Measurements from ENCODE around the gene CD2BP2. TPM values are rescaled to one million over a fixed set of nuclear protein-coding genes. Genes with fewer than 3 reads are reported as not detected.
A peak's percentile ranks its signal among the peaks of the same experiment; 100 is the strongest.

CD2BP2 gene
- total and polyA plus RNA-seq, 2 of the 8 experiments (the other 6 are each of a cell fraction or from before 2014, with no cell fraction given): 22.4 to 55.3 TPM

DNA sequence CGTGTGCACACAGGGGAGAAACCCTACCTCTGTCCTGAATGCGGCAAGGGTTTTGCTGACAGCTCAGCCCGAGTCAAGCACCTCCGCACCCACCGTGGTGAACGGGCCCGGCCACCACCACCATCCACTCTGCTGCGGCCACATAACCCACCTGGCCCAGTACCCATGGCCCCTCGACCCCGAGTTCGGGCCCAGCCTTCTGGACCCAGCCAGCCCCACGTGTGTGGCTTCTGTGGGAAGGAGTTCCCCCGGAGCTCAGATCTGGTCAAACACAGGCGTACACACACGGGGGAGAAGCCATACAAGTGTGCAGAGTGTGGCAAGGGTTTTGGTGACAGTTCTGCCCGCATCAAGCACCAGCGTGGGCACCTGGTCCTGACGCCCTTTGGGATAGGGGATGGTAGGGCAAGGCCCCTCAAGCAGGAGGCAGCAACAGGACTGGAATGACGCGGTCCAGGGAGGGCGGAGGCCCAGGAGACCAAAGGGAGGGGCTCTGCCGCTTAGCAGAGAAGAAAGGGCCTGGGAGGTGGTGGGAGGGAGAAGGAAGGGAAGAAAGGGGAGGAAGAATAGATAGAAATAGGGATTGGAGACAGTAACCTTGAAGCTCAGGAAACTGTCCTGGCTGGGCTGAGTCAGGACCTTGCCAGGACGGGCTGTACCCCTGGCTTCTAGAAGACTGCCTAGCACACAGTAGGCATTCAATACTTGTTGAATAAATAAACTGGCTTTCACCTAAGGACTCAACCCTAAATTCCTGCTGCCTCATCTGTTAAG lies 43.7 kb upstream of the CD2BP2 start:
- no peaks in the 10 kb centered on the region for H3K9me3 ChIP-seq (ENCODE audit: insufficient read depth in 2 of 2, low read depth in 1 of 2, low read length in 1 of 2)
- H4K20me1 ChIP-seq (replicated peaks in 1 of 2; ENCODE audit: control insufficient read depth in 1 of 2, insufficient read depth in 2 of 2, low read length in 2 of 2): peaks cover 12 to 17% of the 10 kb centered on the region in 2 experiments
- peaks cover 4 to 21% (median 14%) of the 10 kb centered on the region in 4 experiments; a peak in 6 of 8 replicates for H3K36me3 ChIP-seq (ENCODE audit: control insufficient read depth in 2 of 4, insufficient read depth in 4 of 4, low read length in 3 of 4)
- H2BK120ac ChIP-seq (replicated peaks; ENCODE audit: low read depth, low read length): no peak overlapping the region
- 87% methylated on average over 22 of the region's 23 CpGs; no CpG with 5 or more reads in 1 of the 2 experiments for WGBS, 2 experiments (ENCODE audit: extremely low coverage in 1 of 2, insufficient coverage in 1 of 2, insufficient read length in 1 of 2, insufficient replicate concordance in 2 of 2, low coverage in 1 of 2, low lambda C conversion rate in 2 of 2, missing lambda C conversion rate in 1 of 2)
- H4K91ac ChIP-seq (replicated peaks; ENCODE audit: insufficient read length, low read length): peak overlapping the region; percentile 66
- H3K56ac ChIP-seq (replicated peaks; ENCODE audit: insufficient read length, low read depth, low read length): no peak overlapping the region
- peak in 1 of 2 experiments; percentile 5; a peak in 1 of 3 replicates for TF ChIP-seq POLR2A (IDR thresholded peaks at IDR 0.05; ENCODE audit: control extremely low read depth in 1 of 2, low read depth in 2 of 2, low read length in 2 of 2)
- TF ChIP-seq GABPA (IDR thresholded peaks at IDR 0.05; ENCODE audit: borderline replicate concordance, insufficient read depth, low read length): no peak
- peaks cover 11% of the 10 kb centered on the region; the same call in 1 of the 2 replicates for H3K23me2 ChIP-seq (ENCODE audit: low read depth, low read length)
- ChIA-PET POLR2A (ENCODE audit: partially characterized antibody) (interaction anchor here (0.8 to 12.6 kb wide), 16 partner anchors 9 to 216 kb away, joined by 3 to 151 read pairs (median 4); partner anchors contain the start of genes CD2BP2, MYL11, SEPTIN1 and ZNF747), CTCF (ENCODE audit: partially characterized antibody) (interaction anchor here (0.7 to 2.6 kb wide), 6 partner anchors 10 to 260 kb away, joined by 3 to 23 read pairs (median 4); partner anchors contain the start of genes FBRS, SEPTIN1 and ZNF771)
- no peak overlapping the region for H2BK20ac ChIP-seq (ENCODE audit: low read length)
- no peak overlapping the region for H2AK5ac ChIP-seq (ENCODE audit: low read depth, low read length)
- peak overlapping the region in 1 of 4 experiments; percentile 65; a peak in 1 of 8 replicates for H3K4me3 ChIP-seq (ENCODE audit: extremely low read depth in 1 of 4, insufficient read depth in 2 of 4, low read depth in 3 of 4, low read length in 4 of 4)
- no peak overlapping the region for H2BK5ac ChIP-seq (ENCODE audit: low read depth, low read length)
- H3K27me3 ChIP-seq (replicated peaks in 1 of 4; ENCODE audit: control insufficient read depth in 3 of 4, extremely low read depth in 1 of 4, insufficient read depth in 3 of 4, low read length in 3 of 4): no peaks in the 10 kb centered on the region; a peak in 1 of 7 replicates
- H3K79me1 ChIP-seq (ENCODE audit: low read depth, low read length): no peaks in the 10 kb centered on the region; the same call in 1 of the 2 replicates
- H3K4ac ChIP-seq (replicated peaks; ENCODE audit: insufficient read length, low read depth, low read length): no peak overlapping the region
- no peak overlapping the region for H2BK15ac ChIP-seq (ENCODE audit: low read length)
- peaks cover 0 to 15% (median 8%) of the 10 kb centered on the region in 4 experiments; a peak in 6 of 7 replicates for H3K4me1 ChIP-seq (replicated peaks in 1 of 4; ENCODE audit: control insufficient read depth in 3 of 4, insufficient read depth in 4 of 4, low read length in 3 of 4)
- H3K79me2 ChIP-seq (ENCODE audit: control insufficient read depth in 1 of 2, insufficient read depth in 2 of 2, low read length in 2 of 2): peaks cover 5 to 21% of the 10 kb centered on the region in 2 experiments; a peak in 2 of 4 replicates
- H2AFZ ChIP-seq (ENCODE audit: low read length): no peak overlapping the region
- no peak overlapping the region for H3K18ac ChIP-seq (ENCODE audit: extremely low read depth, low read length)
- peak overlapping the region; percentile 79 to 93; a peak in 2 of 4 replicates for H3K4me2 ChIP-seq (ENCODE audit: insufficient read depth in 1 of 2, low read depth in 2 of 2, low read length in 2 of 2)
- no peak overlapping the region for H3K27ac ChIP-seq (ENCODE audit: low read depth, low read length)
- DNase-seq (ENCODE audit: low read depth in 1 of 2, low spot score in 2 of 2) (peak in 1 of 2 experiments; percentile 44), FAIRE-seq (no peak)
- H2BK12ac ChIP-seq (ENCODE audit: low read depth, low read length): no peak overlapping the region
- H3K23ac ChIP-seq (ENCODE audit: insufficient read length): no peak overlapping the region
- peak overlapping the region; percentile 51; the same call in 1 of the 2 replicates for H4K8ac ChIP-seq (ENCODE audit: extremely low read depth, insufficient read depth, low read length)
- H4K5ac ChIP-seq (ENCODE audit: insufficient read length, low read depth, low read length): no peak overlapping the region
- no peak overlapping the region; a peak in 2 of 7 replicates for H3K9ac ChIP-seq (replicated peaks in 1 of 4; ENCODE audit: extremely low read depth in 1 of 4, low read depth in 3 of 4, low read length in 3 of 4)
- H3K14ac ChIP-seq (ENCODE audit: insufficient read length): no peak overlapping the region

All from H1 (cell line).